GM21723 (cell line): ENCODE data around the gene MTR.

ENCODE experiments used
- ATAC-seq: cut with Tn5 transposase; IDR thresholded peaks from one replicate; pipeline ENCODE4 v1.9.1; 2021; ENCODE audit warnings: mild to moderate bottlenecking, moderate library complexity; ENCODE audit not compliant: unreplicated experiment

MTR gene

GRCh38 chr1:236774926-236775325 is 20.2 kb upstream of the MTR start:
- no peak for ATAC-seq

DNA sequence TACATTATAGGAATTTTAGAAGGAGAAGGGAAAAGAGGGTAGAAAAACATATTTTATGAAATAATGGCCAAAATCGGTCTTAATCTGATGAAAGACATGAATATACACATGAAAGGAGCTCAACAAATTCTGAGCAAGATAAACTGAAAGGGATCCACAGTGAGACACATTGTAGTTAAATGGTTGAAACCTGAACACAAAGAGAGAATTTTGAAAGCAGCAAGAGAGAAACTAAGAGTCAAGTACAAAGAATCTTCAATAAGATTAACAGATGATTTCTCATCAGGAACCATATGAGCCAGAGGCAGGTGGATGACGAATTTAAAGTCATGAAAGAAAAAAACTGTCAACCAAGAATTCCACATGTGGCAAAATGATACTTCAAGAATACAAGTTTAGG is 15.8 kb upstream of the MTR start:
- no peak for ATAC-seq

DNA sequence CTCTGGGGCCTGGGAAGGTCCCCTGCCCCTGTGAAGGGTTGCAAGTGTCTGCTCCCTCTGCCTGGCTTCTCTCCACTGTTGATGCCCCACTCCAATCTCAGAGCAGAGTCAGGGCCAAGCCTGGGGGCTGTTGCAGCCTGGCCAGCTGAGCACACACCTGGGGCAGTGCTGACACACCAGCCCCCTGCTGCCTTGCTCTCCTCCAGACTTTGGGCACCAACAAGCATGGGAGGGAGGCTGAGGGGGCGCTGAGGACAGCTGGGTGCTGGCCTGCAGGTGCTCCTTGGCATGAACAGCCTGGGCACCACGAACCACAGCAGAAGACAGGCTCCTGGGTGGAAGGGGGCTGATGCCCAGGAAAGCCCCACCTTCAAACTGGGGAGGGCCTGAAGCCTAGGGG is 9.6 kb upstream of the MTR start:
- no peak for ATAC-seq

GRCh38 chr1:236786453-236786852 is 8.6 kb upstream of the MTR start:
- no peak for ATAC-seq

DNA sequence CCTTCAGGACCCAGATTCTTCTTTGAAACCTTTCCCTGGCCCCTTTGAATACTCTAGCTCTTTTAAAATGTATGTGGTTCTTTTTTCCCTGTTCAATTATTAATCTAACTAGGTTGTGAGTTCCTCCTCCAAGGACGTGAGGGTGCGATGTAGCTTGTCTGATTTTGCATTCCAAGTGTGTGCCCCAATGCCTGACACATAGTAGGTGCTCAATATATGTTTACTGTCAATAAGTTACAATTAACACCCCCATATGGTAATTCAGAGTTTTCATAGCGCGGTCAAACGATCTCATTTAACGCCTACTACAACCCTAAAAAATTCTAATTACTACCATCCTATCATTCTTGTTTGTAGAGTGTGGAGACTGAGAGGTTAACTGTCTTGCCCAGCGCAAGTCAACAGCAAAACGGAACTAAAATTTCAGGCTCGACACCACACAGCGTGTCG is 482 bp upstream of the MTR start:
- no peak for ATAC-seq

DNA sequence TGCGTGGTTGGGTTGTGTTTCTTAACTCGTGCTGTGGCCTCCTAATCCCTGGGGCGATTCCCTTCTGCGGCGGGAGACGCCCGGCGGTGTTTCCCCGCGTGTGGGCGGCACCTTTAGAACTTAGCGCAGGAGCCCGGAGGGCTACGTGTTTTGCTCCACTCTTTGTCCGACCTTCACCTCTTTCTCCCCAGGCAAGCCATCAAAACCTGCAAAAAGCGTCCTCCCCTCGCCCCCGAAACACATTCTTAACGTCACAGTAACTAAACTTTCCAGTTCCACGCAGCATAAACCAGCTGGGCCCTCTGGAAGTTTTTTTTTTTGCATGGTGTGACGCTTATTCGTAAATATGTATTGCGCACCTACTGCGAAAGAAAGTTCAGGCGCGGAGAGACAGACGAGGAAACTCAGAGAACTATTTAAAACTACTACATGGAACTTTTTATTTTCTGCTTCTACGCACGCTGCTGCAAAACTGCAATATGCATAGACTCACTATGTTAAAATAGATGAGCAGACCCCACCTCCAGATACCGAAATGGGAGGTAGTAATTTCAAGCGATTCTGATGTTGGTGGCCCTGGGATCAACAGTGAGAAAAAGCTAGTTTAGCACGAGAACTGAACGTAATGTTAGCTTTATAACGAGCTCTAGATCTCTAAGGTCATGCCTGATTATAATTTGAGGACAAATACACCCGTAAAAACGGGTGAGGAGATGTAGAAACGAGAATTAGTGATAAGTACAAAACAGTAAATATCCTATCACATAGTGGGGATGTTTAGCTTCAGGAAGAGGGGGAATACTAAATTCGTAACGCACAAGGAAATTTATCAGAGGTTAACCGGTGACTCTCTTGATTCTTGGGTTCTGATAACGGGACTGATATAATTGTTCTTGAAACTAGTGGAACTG is 920 bp downstream of the MTR start:
- ATAC-seq, result peak; percentile 52

DNA sequence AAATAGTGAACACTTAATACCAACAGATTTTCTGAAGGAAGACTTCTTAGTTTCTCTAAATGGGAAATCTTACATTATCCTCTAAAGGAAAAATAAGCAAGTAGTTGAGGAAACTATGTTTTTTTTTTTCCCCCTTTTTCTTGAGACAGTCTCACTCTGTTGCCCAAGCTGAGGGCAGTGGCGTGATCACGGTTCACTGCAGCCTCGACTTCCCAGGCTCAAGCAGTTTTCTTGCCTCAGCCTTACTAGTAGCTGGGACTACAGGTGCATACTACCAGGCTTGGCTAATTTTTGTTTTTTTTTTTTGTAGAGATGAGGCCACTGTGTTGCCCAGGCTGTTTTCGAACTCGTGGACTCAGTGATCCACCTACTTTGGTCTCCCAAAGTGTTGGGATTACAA is 3.9 kb downstream of the MTR start:
- no peak for ATAC-seq

- no peak for ATAC-seq
These were observed 5.0 kb downstream of the MTR start for GRCh38 chr1:236800002-236800620.

GRCh38 chr1:236800623-236801022 is 5.5 kb downstream of the MTR start:
- no peak for ATAC-seq

- ATAC-seq, result no peak
These were observed 7.2 kb downstream of the MTR start for GRCh38 chr1:236802264-236802663.

GRCh38 chr1:236806634-236807033 is 11.5 kb downstream of the MTR start:
- no peak for ATAC-seq

- no peak for ATAC-seq
These were observed 12.9 kb downstream of the MTR start for GRCh38 chr1:236808005-236808404.

DNA sequence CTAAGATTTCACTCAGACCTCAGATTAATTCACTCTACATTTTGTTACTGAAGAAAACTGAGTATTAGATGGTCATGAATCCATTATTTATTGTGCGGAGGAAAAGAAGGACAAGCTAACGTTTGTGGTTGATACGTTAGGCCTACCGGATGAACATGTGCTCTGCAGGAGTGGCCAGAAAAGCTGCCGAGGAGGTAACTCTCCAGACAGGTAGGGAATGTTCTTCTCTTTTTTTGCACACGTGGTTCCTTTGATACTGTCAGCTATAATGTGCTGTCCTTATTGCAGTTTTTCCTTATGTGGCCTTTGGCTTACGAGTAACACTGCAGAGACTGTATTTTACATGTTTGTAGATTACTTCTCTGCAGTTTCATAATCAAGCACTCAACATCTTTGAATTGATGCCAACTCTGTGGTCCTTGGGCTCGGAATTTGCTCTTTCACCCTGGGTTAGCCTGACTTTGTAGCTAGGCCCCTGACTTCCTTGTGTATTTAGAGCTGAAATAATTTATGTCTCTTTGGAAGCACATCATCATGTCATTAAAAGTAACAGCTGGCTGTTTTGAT is 13.6 kb downstream of the MTR start:
- ATAC-seq, result no peak

GRCh38 chr1:236809148-236809547 is 14.1 kb downstream of the MTR start:
- ATAC-seq, result no peak

GRCh38 chr1:236810018-236810417 is 14.9 kb downstream of the MTR start:
- ATAC-seq, result no peak

GRCh38 chr1:236812334-236813030 is 17.4 kb downstream of the MTR start:
- no peak for ATAC-seq

DNA sequence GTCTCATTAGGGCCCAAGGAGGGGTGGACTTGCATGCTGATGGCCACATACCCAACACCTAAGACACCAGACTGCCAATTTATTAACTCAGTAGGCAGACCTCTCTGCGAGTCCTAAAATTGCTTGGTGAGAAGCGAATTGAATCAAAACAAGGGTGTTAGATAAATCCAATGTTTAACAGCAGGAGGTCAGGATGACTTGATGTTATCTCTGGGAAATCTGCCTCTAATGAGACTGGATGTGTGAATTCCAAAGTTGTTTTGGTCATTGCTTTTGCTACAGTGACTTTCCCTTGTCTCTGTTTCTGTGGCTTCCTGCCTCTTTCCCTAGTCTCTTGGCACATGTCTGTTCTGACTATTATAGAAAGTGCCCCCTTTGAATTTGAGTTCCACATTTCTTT is 20.8 kb downstream of the MTR start:
- ATAC-seq, result no peak

DNA sequence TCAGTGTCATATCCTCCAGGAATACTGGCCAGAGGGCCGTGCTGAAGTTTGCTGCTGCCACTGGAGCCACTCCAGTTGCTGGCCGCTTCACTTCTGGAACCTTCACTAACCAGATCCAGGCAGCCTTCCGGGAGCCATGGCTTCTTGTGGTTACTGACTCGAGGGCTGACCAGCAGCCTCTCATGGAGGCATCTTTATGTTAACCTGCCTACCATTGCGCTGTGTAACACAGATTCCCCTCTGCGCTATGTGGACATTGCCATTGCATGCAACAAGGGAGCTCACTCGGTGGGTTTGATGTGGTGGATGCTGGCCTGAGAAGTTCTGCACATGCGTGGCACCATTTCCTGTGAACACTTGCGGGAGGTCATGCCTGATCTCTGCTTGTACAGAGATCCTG is 24.8 kb downstream of the MTR start:
- ATAC-seq, result no peak

GRCh38 chr1:236821091-236821627 is 26.1 kb downstream of the MTR start:
- no peak for ATAC-seq

GRCh38 chr1:236823559-236823958 is 28.5 kb downstream of the MTR start:
- ATAC-seq, result no peak

DNA sequence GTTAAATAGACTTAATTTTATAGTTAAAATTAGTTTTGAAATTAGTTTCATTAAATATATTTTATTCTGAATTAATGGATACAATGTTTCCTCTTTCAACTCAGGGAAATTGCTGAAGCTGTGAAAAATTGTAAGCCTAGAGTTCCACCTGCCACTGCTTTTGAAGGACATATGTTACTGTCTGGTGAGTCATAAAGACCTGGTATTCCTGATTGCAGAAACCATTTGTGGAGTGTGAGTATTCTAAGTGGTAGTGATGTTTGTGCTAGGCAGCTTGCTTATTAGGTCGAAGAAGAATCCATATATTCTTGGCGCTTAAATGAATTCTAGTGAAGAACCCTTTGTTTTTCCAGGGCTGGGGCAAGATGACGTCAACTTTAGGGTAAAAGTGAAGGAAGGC is 34.0 kb downstream of the MTR start:
- ATAC-seq, result no peak
